HG03175 (cell line): ENCODE measurements around the gene SAMD4A.
A peak's percentile ranks its signal among the peaks of the same experiment; 100 is the strongest.
"Not testable (repeated sequence)": the region's sequence is repeated elsewhere in the genome, so short reads cannot be mapped to it uniquely, and the experiment has no call there.

Source experiments
- ATAC-seq: cut with Tn5 transposase; IDR thresholded peaks from one replicate; pipeline ENCODE4 v1.9.1; 2021; ENCODE audit warnings: mild to moderate bottlenecking, moderate library complexity; ENCODE audit not compliant: unreplicated experiment

Gene SAMD4A

DNA sequence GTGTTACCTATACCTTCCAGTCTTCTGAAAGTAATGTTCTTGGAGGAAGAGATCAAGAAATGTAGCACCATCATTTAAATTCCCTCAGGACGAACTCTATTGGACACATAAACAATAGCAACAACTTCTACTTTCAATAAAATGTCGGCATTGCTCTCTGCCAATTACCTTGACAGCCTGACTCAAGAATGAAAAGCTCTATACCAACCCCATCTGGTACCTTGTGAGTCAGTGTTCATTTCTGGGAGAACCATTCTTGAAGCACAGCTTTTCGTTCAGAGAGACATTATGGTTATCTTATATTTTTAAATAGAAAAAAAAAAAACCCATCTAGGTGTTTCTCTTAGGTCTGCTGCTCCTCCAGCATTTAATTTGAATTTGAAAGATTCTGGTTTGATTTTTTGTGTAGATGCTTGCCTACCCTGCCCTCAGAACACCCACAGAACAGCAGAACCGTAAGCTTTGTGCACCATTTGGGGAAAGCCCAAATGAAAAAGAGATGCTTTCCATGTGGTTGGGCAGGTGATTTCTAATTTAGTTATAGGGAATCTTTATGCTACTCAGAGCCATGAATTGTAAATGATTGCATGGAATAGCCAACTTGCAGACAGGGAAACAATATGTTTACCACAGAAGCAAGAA is 156.0 kb downstream of the SAMD4A start:
- no peak for ATAC-seq

GRCh38 chr14:54724123-54724522 is 157.2 kb downstream of the SAMD4A start:
- no peak for ATAC-seq

DNA sequence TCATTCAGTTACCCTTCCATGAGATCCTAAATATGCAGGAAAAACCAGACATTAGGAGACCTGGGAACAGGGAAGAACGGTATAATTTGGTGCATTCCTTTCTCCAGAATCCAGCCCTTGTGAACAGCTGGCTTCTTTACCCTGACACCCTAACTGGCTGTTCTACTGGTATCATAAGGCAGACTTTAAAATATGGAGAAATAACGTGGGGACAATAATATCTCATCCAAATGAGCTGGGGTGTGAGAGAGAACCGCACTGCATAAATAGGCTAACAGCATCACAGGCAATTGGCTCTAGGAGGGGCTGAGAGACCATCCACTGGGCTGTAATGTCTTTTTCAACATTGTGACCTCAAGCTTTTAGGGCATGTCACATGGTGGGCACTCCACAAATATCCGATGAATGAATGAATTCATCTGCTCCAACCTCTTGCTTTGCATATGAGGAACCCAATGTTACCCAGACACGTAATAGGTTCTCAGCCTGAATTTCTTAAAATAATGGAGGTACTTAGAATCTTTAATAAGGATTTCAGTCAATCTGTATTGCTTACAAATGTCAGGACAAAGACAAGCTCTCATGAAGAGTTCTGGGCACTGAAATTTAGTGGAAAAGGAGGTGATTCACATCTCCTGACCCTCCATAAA is 157.9 kb downstream of the SAMD4A start:
- ATAC-seq, result no peak

GRCh38 chr14:54725998-54726397 is 159.1 kb downstream of the SAMD4A start:
- ATAC-seq, result no peak

DNA sequence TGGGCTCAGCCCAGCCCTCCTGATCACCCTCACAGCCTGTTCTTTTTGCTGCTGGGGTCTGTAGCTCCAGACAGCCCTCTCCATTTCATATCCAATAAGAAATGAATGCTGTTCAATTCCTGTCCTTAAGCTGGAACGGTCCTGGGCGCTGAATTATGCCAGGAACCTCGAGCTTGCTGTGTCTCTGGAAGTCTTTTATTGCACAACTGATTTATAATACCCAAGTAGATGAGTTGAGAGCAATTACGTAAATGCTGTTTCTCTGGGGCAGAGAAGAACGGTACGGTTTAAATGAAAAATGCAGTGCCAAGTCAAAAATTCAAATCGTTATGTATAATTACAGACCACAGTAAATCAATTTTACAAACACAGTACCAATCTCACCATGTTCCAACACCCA is 161.0 kb downstream of the SAMD4A start:
- ATAC-seq, result no peak

- no peak for ATAC-seq
Measured at GRCh38 chr14:54728700-54729527, 162.0 kb downstream of the SAMD4A start.

DNA sequence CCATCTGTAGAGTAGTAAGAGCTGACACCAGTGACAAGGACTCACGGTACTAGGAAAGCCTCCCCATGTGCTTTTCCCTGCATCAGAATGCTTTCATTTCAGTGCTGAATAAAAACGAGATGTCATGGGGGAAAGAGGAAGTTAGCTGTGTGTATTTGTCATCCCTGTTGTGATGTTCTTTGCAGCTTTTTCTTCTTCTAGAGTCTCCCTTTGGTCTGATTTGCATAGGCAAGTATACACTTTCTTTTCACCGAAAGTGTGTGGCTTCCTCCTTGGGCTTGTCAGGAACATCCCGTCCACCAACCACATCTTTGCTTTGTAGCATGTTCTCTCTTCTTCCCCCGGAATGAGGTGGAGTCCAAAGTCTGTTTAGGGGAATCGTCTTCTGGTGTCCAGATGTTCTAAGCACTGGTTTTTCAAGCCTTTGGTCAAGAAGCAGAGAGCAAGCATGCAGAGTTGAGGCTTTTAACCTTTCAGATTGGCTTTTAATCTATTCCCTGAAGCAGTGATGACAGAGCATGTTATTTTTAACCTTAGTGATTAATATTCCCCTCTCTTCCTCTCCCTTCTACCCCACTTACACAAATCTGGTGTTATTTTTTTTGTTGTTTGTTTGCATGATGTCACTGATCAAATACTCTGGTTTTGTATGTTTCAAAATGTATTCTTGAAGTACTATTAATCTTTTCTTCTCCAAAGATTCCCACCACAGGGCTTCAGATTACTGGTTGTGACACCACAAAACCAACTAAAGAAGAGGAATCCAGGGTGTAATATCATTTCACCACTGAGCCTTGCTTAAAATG is 163.4 kb downstream of the SAMD4A start:
- peak; percentile 97 for ATAC-seq

GRCh38 chr14:54734966-54735365 is 168.0 kb downstream of the SAMD4A start:
- ATAC-seq, result no peak

DNA sequence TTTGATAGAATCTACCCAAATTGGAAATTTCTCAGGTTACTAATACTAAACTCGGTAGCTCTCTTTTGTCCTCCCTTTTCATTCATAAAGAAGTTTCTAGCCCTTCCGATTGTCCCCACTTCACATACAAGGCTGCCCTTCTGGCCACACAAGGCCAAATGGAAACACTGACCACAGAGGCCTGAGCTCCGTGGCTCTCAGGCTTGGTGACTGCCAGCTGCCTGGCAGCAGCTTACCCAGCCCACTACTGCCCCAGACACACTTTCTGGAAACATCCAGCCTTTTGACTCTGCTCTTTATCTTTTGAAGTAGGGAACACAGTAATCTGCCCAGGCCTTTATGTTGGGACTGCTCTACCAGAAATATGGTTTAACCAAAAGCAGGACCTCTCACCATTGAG is 168.5 kb downstream of the SAMD4A start:
- ATAC-seq, result no peak

GRCh38 chr14:54737132-54737711 is 170.3 kb downstream of the SAMD4A start:
- ATAC-seq, result no peak

DNA sequence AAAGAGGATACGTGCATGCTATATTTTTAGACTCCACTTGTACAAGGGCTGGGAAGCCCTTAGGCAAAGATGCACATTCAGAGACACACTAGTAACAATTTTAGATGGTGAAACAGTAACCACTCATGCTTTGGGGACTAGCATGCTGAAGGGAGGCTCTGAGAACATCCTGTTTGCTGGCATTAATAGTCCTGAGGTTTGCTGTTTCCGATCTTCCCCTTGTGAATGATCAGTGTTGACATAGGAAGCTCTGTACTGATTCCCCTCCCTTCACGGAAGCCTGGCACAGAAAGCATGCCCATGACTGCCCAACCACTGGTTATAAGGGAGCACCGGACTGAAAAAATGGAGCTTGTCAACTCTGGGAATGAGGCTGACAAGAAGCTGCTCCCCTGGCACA is 171.1 kb downstream of the SAMD4A start:
- no peak for ATAC-seq

GRCh38 chr14:54739514-54739913 is 172.6 kb downstream of the SAMD4A start:
- no peak for ATAC-seq

GRCh38 chr14:54742492-54743350 is 175.8 kb downstream of the SAMD4A start:
- no peak for ATAC-seq

DNA sequence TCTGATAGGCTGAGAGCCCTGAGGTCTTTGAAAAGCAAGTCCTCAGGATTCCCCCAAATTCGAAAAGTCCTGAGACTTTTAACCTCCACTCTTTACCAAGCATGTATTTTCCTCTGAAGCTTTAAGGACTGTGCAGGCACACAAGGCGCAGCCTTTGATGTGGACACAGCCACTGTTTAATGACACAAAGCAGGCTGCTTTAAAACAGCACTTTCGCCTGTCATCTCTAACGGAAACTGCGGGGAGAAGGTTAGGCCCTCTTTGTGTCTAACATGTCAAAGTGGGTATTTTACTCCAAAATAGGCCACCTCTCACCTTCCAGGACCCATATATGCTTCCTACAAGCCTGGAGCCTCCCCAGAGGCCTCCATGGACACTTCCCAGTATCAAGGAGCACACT is 176.5 kb downstream of the SAMD4A start:
- no peak for ATAC-seq

GRCh38 chr14:54746019-54746418 is 179.1 kb downstream of the SAMD4A start:
- no peak for ATAC-seq

- ATAC-seq, result no peak
Measured at GRCh38 chr14:54747616-54748015, 180.7 kb downstream of the SAMD4A start.

- no peak for ATAC-seq
Measured at GRCh38 chr14:54749180-54749579, 182.3 kb downstream of the SAMD4A start.

GRCh38 chr14:54749727-54750126 is 182.8 kb downstream of the SAMD4A start:
- ATAC-seq, result no peak

- ATAC-seq, result not testable (repeated sequence)
Measured at GRCh38 chr14:54752611-54753010, 185.7 kb downstream of the SAMD4A start.

DNA sequence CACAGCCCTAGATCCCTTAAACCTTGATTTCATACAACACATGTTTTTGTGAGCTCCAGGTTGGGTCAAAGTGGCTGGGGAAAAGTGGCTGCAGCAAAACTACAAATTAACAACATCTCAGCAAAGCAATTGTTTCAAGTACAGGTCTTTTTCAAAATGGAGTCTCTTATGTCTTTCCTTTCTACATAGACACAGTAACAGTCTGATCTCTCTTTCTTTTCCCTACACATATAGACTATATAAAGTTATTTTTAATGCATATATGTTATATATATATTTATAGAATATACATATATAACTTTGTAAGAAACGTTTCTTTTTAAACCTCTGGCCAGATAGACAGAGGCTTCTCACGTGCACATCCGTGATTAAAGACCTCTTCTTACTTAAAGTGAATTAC is 186.5 kb downstream of the SAMD4A start:
- ATAC-seq, result not testable (repeated sequence)
